OCI-LY1 (cell line): ENCODE measurements around the gene WWP2.

Experiments used
- EZH2 ChIP-seq: fragments of 200-600 bp; sonication (generic), shearing (Covaris generic); IDR thresholded peaks from 2 replicates; pipeline ENCODE4 v1.8.0; 2017; ENCODE audit warnings: borderline replicate concordance, mixed run types, mild to moderate bottlenecking, antibody characterized with exemption, low read length, moderate library complexity, mixed read lengths
- TF ChIP-seq, protein P1 (sequence below): fragments of 200-600 bp; sonication (generic), shearing (Covaris generic); IDR thresholded peaks from 2 replicates; pipeline ENCODE4 v1.5.1; 2017; ENCODE audit warnings: mild to moderate bottlenecking, antibody characterized with exemption, low read length, moderate library complexity, mixed read lengths

DNA sequence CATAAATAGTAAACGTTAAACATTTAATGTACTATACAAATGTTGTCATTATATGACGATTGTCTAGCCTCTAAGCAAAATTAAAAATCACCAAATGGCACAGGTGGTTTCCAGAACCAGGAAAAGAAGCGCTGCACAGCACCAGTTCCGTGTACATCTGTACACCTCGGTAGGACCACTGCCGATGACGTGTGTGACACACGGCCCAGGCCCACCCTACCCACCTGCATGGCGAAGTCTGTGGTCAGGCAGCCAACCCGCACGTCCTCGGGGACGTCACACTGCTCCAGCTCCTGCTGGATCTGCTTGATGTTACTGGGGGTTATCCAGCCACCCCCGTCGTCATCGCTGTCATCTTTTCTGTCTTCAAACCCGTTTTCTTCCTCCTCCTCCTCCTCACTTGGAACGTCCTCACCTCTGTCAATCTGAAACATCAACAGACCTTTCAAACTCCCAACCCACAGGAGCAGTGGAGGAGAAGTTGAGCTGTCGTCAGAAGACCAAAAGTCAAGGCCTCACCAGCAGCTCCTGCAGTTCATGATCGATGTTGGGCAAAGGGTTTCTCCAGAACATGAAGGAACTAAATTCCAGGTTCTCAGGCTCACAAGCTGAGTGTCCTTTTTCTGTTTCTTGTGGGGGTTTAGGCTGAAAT is 13.3 kb upstream of the WWP2 start:
- TF ChIP-seq EZH2: no peak
- TF ChIP-seq, protein P1, sequence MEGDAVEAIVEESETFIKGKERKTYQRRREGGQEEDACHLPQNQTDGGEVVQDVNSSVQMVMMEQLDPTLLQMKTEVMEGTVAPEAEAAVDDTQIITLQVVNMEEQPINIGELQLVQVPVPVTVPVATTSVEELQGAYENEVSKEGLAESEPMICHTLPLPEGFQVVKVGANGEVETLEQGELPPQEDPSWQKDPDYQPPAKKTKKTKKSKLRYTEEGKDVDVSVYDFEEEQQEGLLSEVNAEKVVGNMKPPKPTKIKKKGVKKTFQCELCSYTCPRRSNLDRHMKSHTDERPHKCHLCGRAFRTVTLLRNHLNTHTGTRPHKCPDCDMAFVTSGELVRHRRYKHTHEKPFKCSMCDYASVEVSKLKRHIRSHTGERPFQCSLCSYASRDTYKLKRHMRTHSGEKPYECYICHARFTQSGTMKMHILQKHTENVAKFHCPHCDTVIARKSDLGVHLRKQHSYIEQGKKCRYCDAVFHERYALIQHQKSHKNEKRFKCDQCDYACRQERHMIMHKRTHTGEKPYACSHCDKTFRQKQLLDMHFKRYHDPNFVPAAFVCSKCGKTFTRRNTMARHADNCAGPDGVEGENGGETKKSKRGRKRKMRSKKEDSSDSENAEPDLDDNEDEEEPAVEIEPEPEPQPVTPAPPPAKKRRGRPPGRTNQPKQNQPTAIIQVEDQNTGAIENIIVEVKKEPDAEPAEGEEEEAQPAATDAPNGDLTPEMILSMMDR: no peak
